ENCODE measurements around the gene PDE10A.

The PDE10A gene

GRCh38 chr6:165552248-165552736 is 110.7 kb downstream of the PDE10A start:
- Histone ChIP-seq H3K9me3 (ENCODE audit: low read length) (no peaks in the 10 kb centered on the region), H3K4me1 (ENCODE audit: insufficient read depth, low read length, severe bottlenecking) (no peaks in the 10 kb centered on the region), H3K36me3 (ENCODE audit: insufficient read depth, low read length) (no peaks in the 10 kb centered on the region), H3K4me3 (ENCODE audit: low read depth, low read length, poor library complexity, severe bottlenecking) (no peak overlapping the region), H3K27me3 (ENCODE audit: insufficient read depth, low read length) (no peaks in the 10 kb centered on the region), H3K4me2 (ENCODE audit: low read length) (no peak overlapping the region), H3K79me2 (ENCODE audit: insufficient read depth, low read length) (no peaks in the 10 kb centered on the region), H3K9me2 (ENCODE audit: low read depth, low read length) (no peaks in the 10 kb centered on the region; the same call in 1 of the 2 replicates), H3F3A (ENCODE audit: insufficient read depth, low read length) (no peaks in the 10 kb centered on the region), H3K27ac (ENCODE audit: low read depth, low read length, poor library complexity, severe bottlenecking) (no peak overlapping the region), H3K9ac (ENCODE audit: low read length) (no peak overlapping the region), H2AFZ (ENCODE audit: low read length) (no peak overlapping the region), H4K20me1 (ENCODE audit: insufficient read depth, low read length) (no peaks in the 10 kb centered on the region)
- TF ChIP-seq, protein P1, sequence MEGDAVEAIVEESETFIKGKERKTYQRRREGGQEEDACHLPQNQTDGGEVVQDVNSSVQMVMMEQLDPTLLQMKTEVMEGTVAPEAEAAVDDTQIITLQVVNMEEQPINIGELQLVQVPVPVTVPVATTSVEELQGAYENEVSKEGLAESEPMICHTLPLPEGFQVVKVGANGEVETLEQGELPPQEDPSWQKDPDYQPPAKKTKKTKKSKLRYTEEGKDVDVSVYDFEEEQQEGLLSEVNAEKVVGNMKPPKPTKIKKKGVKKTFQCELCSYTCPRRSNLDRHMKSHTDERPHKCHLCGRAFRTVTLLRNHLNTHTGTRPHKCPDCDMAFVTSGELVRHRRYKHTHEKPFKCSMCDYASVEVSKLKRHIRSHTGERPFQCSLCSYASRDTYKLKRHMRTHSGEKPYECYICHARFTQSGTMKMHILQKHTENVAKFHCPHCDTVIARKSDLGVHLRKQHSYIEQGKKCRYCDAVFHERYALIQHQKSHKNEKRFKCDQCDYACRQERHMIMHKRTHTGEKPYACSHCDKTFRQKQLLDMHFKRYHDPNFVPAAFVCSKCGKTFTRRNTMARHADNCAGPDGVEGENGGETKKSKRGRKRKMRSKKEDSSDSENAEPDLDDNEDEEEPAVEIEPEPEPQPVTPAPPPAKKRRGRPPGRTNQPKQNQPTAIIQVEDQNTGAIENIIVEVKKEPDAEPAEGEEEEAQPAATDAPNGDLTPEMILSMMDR (IDR thresholded peaks at IDR 0.05; ENCODE audit: low read length): no peak
- no peak for TF ChIP-seq EZH2 (IDR thresholded peaks at IDR 0.05; ENCODE audit: borderline replicate concordance, low read length)

DNA sequence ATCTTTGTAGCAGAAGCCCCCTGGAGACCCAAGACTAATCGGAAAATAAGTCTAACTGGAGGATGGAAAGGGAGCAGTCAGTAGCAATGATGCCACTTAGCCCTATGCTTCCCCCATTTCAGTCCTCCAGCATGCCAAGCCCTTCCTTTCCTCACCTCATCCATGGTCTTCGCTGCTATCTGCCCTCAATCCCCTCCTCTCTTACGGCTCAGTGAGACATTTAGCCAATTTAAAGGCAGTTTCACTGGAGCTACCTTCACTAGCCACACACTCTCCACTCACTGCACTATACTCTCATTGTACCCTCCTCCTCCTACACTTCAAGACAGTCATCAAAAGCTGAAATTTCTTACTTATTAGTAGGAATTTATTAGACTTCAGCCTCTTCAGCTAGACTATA is 111.2 kb downstream of the PDE10A start:
- H3K36me3 ChIP-seq (ENCODE audit: insufficient read depth, low read length): no peaks in the 10 kb centered on the region
- no peak overlapping the region for H3K27ac ChIP-seq (ENCODE audit: low read depth, low read length, poor library complexity, severe bottlenecking)
- H3K79me2 ChIP-seq (ENCODE audit: insufficient read depth, low read length): no peaks in the 10 kb centered on the region
- H3K4me1 ChIP-seq (ENCODE audit: insufficient read depth, low read length, severe bottlenecking): no peaks in the 10 kb centered on the region
- no peaks in the 10 kb centered on the region for H4K20me1 ChIP-seq (ENCODE audit: insufficient read depth, low read length)
- no peak overlapping the region for H3K4me3 ChIP-seq (ENCODE audit: low read depth, low read length, poor library complexity, severe bottlenecking)
- H2AFZ ChIP-seq (ENCODE audit: low read length): no peak overlapping the region
- no peaks in the 10 kb centered on the region for H3K9me3 ChIP-seq (ENCODE audit: low read length)
- H3K9ac ChIP-seq (ENCODE audit: low read length): no peak overlapping the region
- H3F3A ChIP-seq (ENCODE audit: insufficient read depth, low read length): no peaks in the 10 kb centered on the region
- H3K27me3 ChIP-seq (ENCODE audit: insufficient read depth, low read length): no peaks in the 10 kb centered on the region
- TF ChIP-seq, protein P1 (IDR thresholded peaks at IDR 0.05; ENCODE audit: low read length): no peak
- no peak for TF ChIP-seq EZH2 (IDR thresholded peaks at IDR 0.05; ENCODE audit: borderline replicate concordance, low read length)
- no peak overlapping the region for H3K4me2 ChIP-seq (ENCODE audit: low read length)
- no peaks in the 10 kb centered on the region; the same call in 1 of the 2 replicates for H3K9me2 ChIP-seq (ENCODE audit: low read depth, low read length)

DNA sequence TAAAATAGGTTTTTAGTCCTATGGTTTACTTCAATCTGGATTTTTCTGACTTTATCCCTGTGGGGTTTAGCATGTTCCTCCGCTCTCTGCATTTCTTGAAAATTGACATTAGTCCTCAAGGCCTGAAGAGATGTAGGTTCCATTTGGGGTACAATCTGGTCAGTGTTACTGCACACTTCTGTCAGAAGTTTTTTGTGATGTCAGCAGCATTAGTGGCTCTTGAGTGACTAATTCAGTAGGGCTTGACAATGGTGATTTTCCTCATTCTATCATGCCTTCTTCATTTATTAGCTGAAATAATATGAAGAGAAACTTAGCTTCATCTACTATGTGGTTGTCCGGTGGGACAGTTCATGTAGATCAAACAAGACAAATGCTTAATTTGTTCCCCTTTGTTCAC is 114.6 kb downstream of the PDE10A start:
- Histone ChIP-seq H3K79me2 (ENCODE audit: insufficient read depth, low read length) (no peaks in the 10 kb centered on the region), H3K9ac (ENCODE audit: low read length) (no peak overlapping the region), H3K27me3 (ENCODE audit: insufficient read depth, low read length) (no peaks in the 10 kb centered on the region), H3K4me2 (ENCODE audit: low read length) (no peak overlapping the region), H3F3A (ENCODE audit: insufficient read depth, low read length) (no peaks in the 10 kb centered on the region), H3K9me2 (ENCODE audit: low read depth, low read length) (no peaks in the 10 kb centered on the region), H3K4me1 (ENCODE audit: insufficient read depth, low read length, severe bottlenecking) (no peaks in the 10 kb centered on the region), H4K20me1 (ENCODE audit: insufficient read depth, low read length) (no peaks in the 10 kb centered on the region), H3K36me3 (ENCODE audit: insufficient read depth, low read length) (no peaks in the 10 kb centered on the region), H3K9me3 (ENCODE audit: low read length) (no peaks in the 10 kb centered on the region), H3K4me3 (ENCODE audit: low read depth, low read length, poor library complexity, severe bottlenecking) (no peak overlapping the region), H3K27ac (ENCODE audit: low read depth, low read length, poor library complexity, severe bottlenecking) (no peak overlapping the region), H2AFZ (ENCODE audit: low read length) (no peak overlapping the region)
- TF ChIP-seq, protein P1 (IDR thresholded peaks at IDR 0.05; ENCODE audit: low read length): no peak
- no peak for TF ChIP-seq EZH2 (IDR thresholded peaks at IDR 0.05; ENCODE audit: borderline replicate concordance, low read length)

All from OCI-LY1 (cell line).